Left colon (tissue), 2 donors: Measurements from ENCODE around the gene ZBTB16. TPM values are rescaled to one million over a fixed set of nuclear protein-coding genes. Genes with fewer than 3 reads are reported as not detected.

Experiments
- ATAC-seq: fragments of 200-7000 bp; cut with Tn5 transposase; one replicate; pipeline ENCODE4 v1.9.1; 2020; ENCODE audit warnings: mild to moderate bottlenecking, moderate library complexity
- DNase-seq, 2 donors: peaks; one replicate each; pipeline ENCODE4 v3.0.0-alpha.2; 2020
- intact Hi-C, 2 donors: fragments of 100-400 bp; cut with DNase I in 1 of 2; cut with micrococcal nuclease in 1 of 2; formaldehyde crosslinking; loops; one replicate each; pipeline versions ENCODE4 v1.11.2 to v1.14.0; 2022; cut with DNase I, micrococcal nuclease
- total RNA-seq, 2 donors: library from RNA; stranded (reverse); fragmentation: NEBNext Ultra II Directional; extraction: Animal tissue kit (Norgen Biotek cat#: 25700); gene quantifications; one replicate each; pipeline ENCODE4 v1.2.1, GENCODE V29; 2021
- donor health status: DM: no; HTN: no; CAD: no.
- donor health status: DM: yes; HTN: yes; CAD: no.

Gene ZBTB16
- total RNA-seq, 2 donors from 2014 or later: 10.0 to 75.1 TPM

GRCh38 chr11:114091516-114092397, 32.2 kb downstream of the ZBTB16 start:
- no peak for ATAC-seq
- no peak for DNase-seq
- intact Hi-C loops: no loop called here

- DNase-seq (no peak), ATAC-seq (no peak)
- intact Hi-C loops: no loop called here
Measured at GRCh38 chr11:114092478-114092877, 33.0 kb downstream of the ZBTB16 start.

- ATAC-seq: no peak
- intact Hi-C loops: no loop called here
- no peak for DNase-seq
Measured at GRCh38 chr11:114092953-114093352, 33.4 kb downstream of the ZBTB16 start.

- ATAC-seq (no peak), DNase-seq (no peak)
- intact Hi-C loops: no loop called here
Measured at GRCh38 chr11:114094516-114094915, 35.0 kb downstream of the ZBTB16 start.

GRCh38 chr11:114095899-114096298, 36.4 kb downstream of the ZBTB16 start:
- intact Hi-C loops: no loop called here
- DNase-seq (no peak), ATAC-seq (no peak)

- ATAC-seq: no peak
- DNase-seq: no peak
- intact Hi-C loops: no loop called here
Measured at GRCh38 chr11:114097832-114098231, 38.3 kb downstream of the ZBTB16 start.

GRCh38 chr11:114098927-114099326, 39.4 kb downstream of the ZBTB16 start:
- DNase-seq: peak in 1 of 2 donors; percentile 26
- peak; percentile 91 for ATAC-seq
- intact Hi-C loops: no loop called here

GRCh38 chr11:114099392-114100178, 40.1 kb downstream of the ZBTB16 start:
- peak; percentile 80 for ATAC-seq
- DNase-seq: peak in 1 of 2 donors; percentile 27
- intact Hi-C loops: no loop called here

GRCh38 chr11:114102993-114103896, 43.7 kb downstream of the ZBTB16 start:
- peak in 1 of 2 donors; percentile 15 for DNase-seq
- intact Hi-C loops: no loop called here
- ATAC-seq: no peak

- ATAC-seq (no peak), DNase-seq (no peak)
- intact Hi-C loops: no loop called here
Measured at GRCh38 chr11:114105611-114106010, 46.1 kb downstream of the ZBTB16 start.

- intact Hi-C loops: no loop called here
- ATAC-seq (no peak), DNase-seq (peak in 1 of 2 donors; percentile 22)
Measured at GRCh38 chr11:114106047-114106446, 46.5 kb downstream of the ZBTB16 start.

- ATAC-seq (no peak), DNase-seq (peak in 1 of 2 donors; percentile 22)
- intact Hi-C loops: no loop called here
Measured at GRCh38 chr11:114106986-114107385, 47.5 kb downstream of the ZBTB16 start.

- ATAC-seq (no peak), DNase-seq (peak in 1 of 2 donors; percentile 19)
- intact Hi-C loops: no loop called here
Measured at GRCh38 chr11:114108501-114109205, 49.1 kb downstream of the ZBTB16 start.

- ATAC-seq (no peak), DNase-seq (peak in 1 of 2 donors; percentile 13)
- intact Hi-C loops: no loop called here
Measured at GRCh38 chr11:114109206-114110090, 49.9 kb downstream of the ZBTB16 start.

- peak in 1 of 2 donors; percentile 12 for DNase-seq
- ATAC-seq: no peak
- intact Hi-C loops: no loop called here
Measured at GRCh38 chr11:114110123-114110522, 50.6 kb downstream of the ZBTB16 start.

GRCh38 chr11:114110952-114111947, 51.7 kb downstream of the ZBTB16 start:
- ATAC-seq (no peak), DNase-seq (peak in 1 of 2 donors; percentile 22)
- intact Hi-C loops: no loop called here
